Endothelial cell of umbilical vein (primary cell): ENCODE measurements around the gene ATXN3. TPM values are rescaled to one million over a fixed set of nuclear protein-coding genes. Genes with fewer than 3 reads are reported as not detected.

Experiments used
- BruUV-seq: library from RNA; stranded (reverse); fragments of 400-500 nt; replicated peaks from 2 replicates; lab custom pipeline; 2021; lab: Mats Ljungman, UMichigan
- CTCF ChIA-PET: fragments of 300-600, 350-600 bp; sonication (Branson Sonifier 250); formaldehyde crosslinking; loops from one replicate; lab custom pipeline; 2021; ENCODE audit warnings: antibody characterized with exemption, inconsistent platforms; lab: Charles Lee
- POLR2A ChIA-PET: fragments of 300-600, 350-600 bp; sonication (Branson Sonifier 250); formaldehyde crosslinking; loops from one replicate; lab custom pipeline; 2021; ENCODE audit warnings: antibody characterized with exemption, inconsistent platforms; lab: Charles Lee
- DNase-seq: peaks from one replicate; pipeline ENCODE4 v3.0.0-alpha.2; 2011; ENCODE audit warnings: low read depth, low spot score
- FAIRE-seq: peaks from 2 replicates; lab custom pipeline; 2011; peaks lifted over from hg19 to GRCh38; lab: Jason Lieb, UNC
- H2AFZ ChIP-seq: 2 replicates; pipeline ENCODE4 v1.6.0; 2012; ENCODE audit warnings: low read depth, low read length, control low read depth, inconsistent platforms
- H3K27ac ChIP-seq: 2 replicates; pipeline ENCODE4 v1.5.1; 2011; ENCODE audit warnings: low read depth, mild to moderate bottlenecking, control low read depth, low read length, moderate library complexity; ENCODE audit not compliant: insufficient read depth
- H3K27me3 ChIP-seq, 2 experiments: 2 replicates each; pipeline versions ENCODE4 v1.6.0 to v1.6.1; 2011; ENCODE audit warnings: low read length in 2 of 2, mixed read lengths in 1 of 2; ENCODE audit not compliant: control insufficient read depth in 2 of 2, insufficient read depth in 2 of 2
- H3K36me3 ChIP-seq, 2 experiments: 2 replicates in 1 of 2; 3 replicates in 1 of 2; pipeline ENCODE4 v1.5.1; 2011; ENCODE audit warnings: low read length in 2 of 2, mild to moderate bottlenecking in 1 of 2, moderate library complexity in 1 of 2; ENCODE audit not compliant: control insufficient read depth in 2 of 2, insufficient read depth in 2 of 2; ENCODE audit errors: extremely low read depth in 1 of 2
- H3K4me1 ChIP-seq: 3 replicates; pipeline ENCODE4 v1.5.1; 2011; ENCODE audit warnings: mild to moderate bottlenecking, low read length; ENCODE audit not compliant: control insufficient read depth, insufficient read depth; ENCODE audit errors: extremely low read depth
- H3K4me2 ChIP-seq: 2 replicates; pipeline ENCODE4 v1.6.1; 2011; ENCODE audit warnings: low read length, control low read depth, mixed read lengths; ENCODE audit not compliant: insufficient read depth
- H3K4me3 ChIP-seq, 3 experiments: fragments of 200-600 bp in 1 of 3; sonication (generic), shearing (Covaris generic) in 1 of 3; replicated peaks in 1 of 3; 2 replicates each; pipeline ENCODE4 v1.5.1; 2011 to 2016; ENCODE audit warnings: control low read depth in 3 of 3, low read length in 3 of 3, mild to moderate bottlenecking in 2 of 3, inconsistent platforms in 1 of 3, low read depth in 1 of 3, moderate library complexity in 1 of 3; ENCODE audit not compliant: insufficient read depth in 1 of 3
- H3K79me2 ChIP-seq: 2 replicates; pipeline ENCODE4 v1.6.0; 2012; ENCODE audit warnings: low read length, inconsistent platforms; ENCODE audit not compliant: control insufficient read depth, insufficient read depth
- H3K9ac ChIP-seq: replicated peaks from 2 replicates; pipeline ENCODE3; 2011; ENCODE audit warnings: low read length, control low read depth; ENCODE audit not compliant: insufficient read depth; ENCODE audit errors: extremely low read depth
- H3K9me1 ChIP-seq: replicated peaks from 3 replicates; pipeline ENCODE4 v1.6.0; 2011; ENCODE audit warnings: mild to moderate bottlenecking, low read length; ENCODE audit not compliant: control insufficient read depth, insufficient read depth; ENCODE audit errors: extremely low read depth
- H3K9me3 ChIP-seq: replicated peaks from 2 replicates; pipeline ENCODE4 v1.5.1; 2012; ENCODE audit warnings: low read length, inconsistent platforms; ENCODE audit not compliant: control insufficient read depth, insufficient read depth
- H4K20me1 ChIP-seq: replicated peaks from 2 replicates; pipeline ENCODE3; 2011; ENCODE audit warnings: mild to moderate bottlenecking, low read length; ENCODE audit not compliant: control insufficient read depth, insufficient read depth; ENCODE audit errors: extremely low read depth
- EZH2 ChIP-seq: IDR thresholded peaks from 2 replicates; pipeline ENCODE4 v1.6.1; 2012; ENCODE audit warnings: borderline replicate concordance, low read depth, mild to moderate bottlenecking, moderate library complexity, low read length, inconsistent platforms; ENCODE audit not compliant: severe bottlenecking
- FOS ChIP-seq: IDR thresholded peaks from 2 replicates; pipeline ENCODE4 v1.6.1; 2011; ENCODE audit warnings: mild to moderate bottlenecking, low read length, moderate library complexity, borderline replicate concordance; ENCODE audit not compliant: insufficient read depth
- GATA2 ChIP-seq: IDR thresholded peaks from 2 replicates; pipeline ENCODE4 v1.7.0; 2011; ENCODE audit warnings: low read depth, mild to moderate bottlenecking, moderate library complexity, mixed read lengths, low read length; ENCODE audit not compliant: insufficient read length, insufficient read depth
- JUN ChIP-seq: IDR thresholded peaks from 2 replicates; pipeline ENCODE4 v1.6.1; 2011; ENCODE audit warnings: borderline replicate concordance, low read depth; ENCODE audit not compliant: insufficient read length, insufficient read depth
- MAX ChIP-seq: IDR thresholded peaks from 2 replicates; pipeline ENCODE4 v1.6.1; 2011; ENCODE audit not compliant: insufficient read depth, insufficient read length
- MYC ChIP-seq: IDR thresholded peaks from one replicate; pipeline ENCODE4 v1.6.1; 2011; ENCODE audit warnings: mild to moderate bottlenecking, low read depth, low read length
- POLR2A ChIP-seq: IDR thresholded peaks from 2 replicates; pipeline ENCODE4 v1.6.1; 2012; ENCODE audit warnings: low read depth, mild to moderate bottlenecking, control low read depth, low read length
- POLR2AphosphoS5 ChIP-seq: IDR thresholded peaks from 2 replicates; pipeline ENCODE4 v1.6.1; 2012; ENCODE audit warnings: low read depth, mild to moderate bottlenecking, control low read depth, low read length, moderate library complexity; ENCODE audit not compliant: insufficient read depth
- dilution Hi-C: fragments of 300-500 bp; cut with MboI; formaldehyde crosslinking; loops from one replicate; pipeline ENCODE4 v1.15.0; 2019; ENCODE audit warnings: low sequenced_read_pairs; ENCODE audit not compliant: extremely low pct_ligation_motif_present
- intact Hi-C: fragments of 100-400 bp; cut with micrococcal nuclease; formaldehyde crosslinking; loops from one replicate; pipeline ENCODE4 v1.10.0; 2022
- polyA plus RNA-seq, 4 experiments: library from polyadenylated mRNA; depleted of rRNA in 3 of 4; stranded (reverse) in 3 of 4; unstranded in 1 of 4; fragments of >200 nt; gene quantifications; 2 replicates each; pipeline versions ENCODE4 v1.2.1 to v1.2.3, GENCODE V29; 2011 to 2012; ENCODE audit warnings: missing spikeins in 1 of 4
- total RNA-seq: library from RNA; stranded (reverse); gene quantifications from 2 replicates; pipeline ENCODE4 v1.2.3, GENCODE V29; 2021
- TF ChIP-seq, protein P1 (sequence below), 2 donors: IDR thresholded peaks; 1 replicate in 1 of 2; 2 replicates in 1 of 2; pipeline ENCODE4 v1.5.1; 2011; ENCODE audit warnings: low read length in 2 of 2, mild to moderate bottlenecking in 2 of 2, moderate library complexity in 2 of 2, control low read depth in 1 of 2, inconsistent platforms in 1 of 2, low read depth in 1 of 2; ENCODE audit not compliant: insufficient read depth in 1 of 2; ENCODE audit errors: extremely low read depth in 1 of 2

Gene ATXN3
- total and polyA plus RNA-seq, 2 donors (not counting 3 experiments of a cell fraction or from before 2014, with no cell fraction given) = 7.9 to 30.2 TPM

DNA sequence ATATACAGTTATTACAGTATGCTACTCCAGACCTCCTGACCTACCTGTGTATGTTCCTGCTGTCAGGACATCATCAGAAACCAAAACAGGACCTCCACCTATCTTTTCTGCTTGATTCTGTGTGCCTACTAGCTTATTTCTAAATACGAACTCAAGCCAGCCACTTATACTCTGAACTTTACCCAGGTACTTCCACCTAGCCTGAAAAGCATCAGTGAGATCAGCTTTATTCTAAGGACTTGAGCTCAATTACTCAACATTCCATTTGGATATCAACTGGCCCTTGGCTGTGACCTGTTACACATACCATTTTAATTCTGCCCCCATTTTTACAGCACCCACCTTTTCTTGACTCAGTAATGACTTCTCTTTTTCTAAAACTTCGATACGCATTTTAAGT is 95.7 kb downstream of the ATXN3 start:
- Histone ChIP-seq H3K27me3 (no peaks in the 10 kb centered on the region), H3K9me1 (no peaks in the 10 kb centered on the region), H3K4me1 (no peaks in the 10 kb centered on the region), H3K36me3 (peaks cover 10 to 13% of the 10 kb centered on the region in 2 experiments), H2AFZ (no peak overlapping the region), H3K4me3 (no peak overlapping the region), H3K4me2 (no peak overlapping the region), H3K9ac (no peak overlapping the region), H3K79me2 (no peaks in the 10 kb centered on the region), H3K27ac (no peak overlapping the region), H3K9me3 (no peaks in the 10 kb centered on the region), H4K20me1 (no peaks in the 10 kb centered on the region)
- no peak for TF ChIP-seq MAX
- TF ChIP-seq POLR2A = no peak
- TF ChIP-seq POLR2AphosphoS5 = no peak
- no peak for TF ChIP-seq MYC
- no peak for TF ChIP-seq FOS
- TF ChIP-seq EZH2 = no peak
- TF ChIP-seq, protein P1, sequence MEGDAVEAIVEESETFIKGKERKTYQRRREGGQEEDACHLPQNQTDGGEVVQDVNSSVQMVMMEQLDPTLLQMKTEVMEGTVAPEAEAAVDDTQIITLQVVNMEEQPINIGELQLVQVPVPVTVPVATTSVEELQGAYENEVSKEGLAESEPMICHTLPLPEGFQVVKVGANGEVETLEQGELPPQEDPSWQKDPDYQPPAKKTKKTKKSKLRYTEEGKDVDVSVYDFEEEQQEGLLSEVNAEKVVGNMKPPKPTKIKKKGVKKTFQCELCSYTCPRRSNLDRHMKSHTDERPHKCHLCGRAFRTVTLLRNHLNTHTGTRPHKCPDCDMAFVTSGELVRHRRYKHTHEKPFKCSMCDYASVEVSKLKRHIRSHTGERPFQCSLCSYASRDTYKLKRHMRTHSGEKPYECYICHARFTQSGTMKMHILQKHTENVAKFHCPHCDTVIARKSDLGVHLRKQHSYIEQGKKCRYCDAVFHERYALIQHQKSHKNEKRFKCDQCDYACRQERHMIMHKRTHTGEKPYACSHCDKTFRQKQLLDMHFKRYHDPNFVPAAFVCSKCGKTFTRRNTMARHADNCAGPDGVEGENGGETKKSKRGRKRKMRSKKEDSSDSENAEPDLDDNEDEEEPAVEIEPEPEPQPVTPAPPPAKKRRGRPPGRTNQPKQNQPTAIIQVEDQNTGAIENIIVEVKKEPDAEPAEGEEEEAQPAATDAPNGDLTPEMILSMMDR (IDR thresholded peaks at IDR 0.05; ENCODE audit: extremely low read depth in 1 of 2, insufficient read depth in 1 of 2, low read depth in 1 of 2, low read length in 2 of 2) = no peak
- no peak for TF ChIP-seq GATA2
- no peak for TF ChIP-seq JUN
- intact Hi-C loops = no loop called here
- CTCF ChIA-PET = interaction anchor here (2.4 kb wide), 1 partner anchor 14 kb away, joined by 12 read pairs; no protein-coding TSS in a partner anchor
- POLR2A ChIA-PET = no interaction called here
- DNase-seq = no peak
- no TSS peak for BruUV-seq
- dilution Hi-C loops = no loop called here
- no peak for FAIRE-seq
